ENCODE results near the gene AGTR1.
"Not testable (repeated sequence)": the region's sequence is repeated elsewhere in the genome, so short reads cannot be mapped to it uniquely, and the experiment has no call there.

The AGTR1 gene

DNA sequence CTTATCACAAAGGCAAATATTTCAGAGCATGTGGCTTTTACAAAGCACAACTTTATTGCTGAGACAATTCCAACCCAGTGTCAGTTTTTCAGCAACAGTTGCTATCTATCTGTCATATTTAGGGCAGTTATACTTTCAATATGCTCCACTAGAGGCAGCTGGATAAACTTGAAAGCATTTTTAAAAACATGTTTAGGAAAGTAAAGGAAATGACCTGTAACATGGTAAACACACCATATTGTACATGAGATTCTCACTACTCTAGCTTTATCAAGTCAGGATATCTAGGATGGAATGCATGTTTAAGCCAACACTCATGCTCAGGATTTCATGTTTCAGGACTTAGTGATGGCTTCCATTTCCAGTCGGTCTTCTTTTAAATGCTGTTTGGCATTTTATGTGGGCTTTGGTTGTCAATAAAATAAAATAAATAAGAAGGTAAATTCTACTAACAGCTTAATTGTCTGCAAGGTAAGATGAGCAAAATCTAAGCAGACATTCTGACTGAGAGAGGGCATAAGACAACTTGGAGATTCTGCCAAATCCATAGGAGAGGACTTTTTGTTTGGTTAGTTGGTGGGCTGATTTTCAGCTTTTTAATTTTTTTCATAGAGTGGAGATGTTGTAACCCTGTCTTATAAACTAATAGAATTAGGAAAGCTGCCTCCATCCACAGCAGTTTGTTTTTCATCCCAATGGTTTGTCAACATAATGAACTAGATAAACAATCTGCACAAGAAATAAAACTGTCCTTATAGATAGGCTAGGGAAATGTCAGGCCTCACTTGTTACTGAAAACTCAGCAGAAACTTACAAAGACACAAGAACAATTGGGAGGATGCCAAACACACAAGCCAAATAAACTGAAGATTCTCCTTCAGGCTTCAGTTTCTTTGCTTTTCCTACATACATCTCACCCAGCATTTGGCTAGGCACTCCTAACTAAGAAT, 66.6 kb downstream of the AGTR1 start:
- H3K4me3 ChIP-seq (ENCODE audit: low read depth, low read length) = no peak overlapping the region
- no peak for DNase-seq (ENCODE audit: low read depth)
- TF ChIP-seq, protein P1, sequence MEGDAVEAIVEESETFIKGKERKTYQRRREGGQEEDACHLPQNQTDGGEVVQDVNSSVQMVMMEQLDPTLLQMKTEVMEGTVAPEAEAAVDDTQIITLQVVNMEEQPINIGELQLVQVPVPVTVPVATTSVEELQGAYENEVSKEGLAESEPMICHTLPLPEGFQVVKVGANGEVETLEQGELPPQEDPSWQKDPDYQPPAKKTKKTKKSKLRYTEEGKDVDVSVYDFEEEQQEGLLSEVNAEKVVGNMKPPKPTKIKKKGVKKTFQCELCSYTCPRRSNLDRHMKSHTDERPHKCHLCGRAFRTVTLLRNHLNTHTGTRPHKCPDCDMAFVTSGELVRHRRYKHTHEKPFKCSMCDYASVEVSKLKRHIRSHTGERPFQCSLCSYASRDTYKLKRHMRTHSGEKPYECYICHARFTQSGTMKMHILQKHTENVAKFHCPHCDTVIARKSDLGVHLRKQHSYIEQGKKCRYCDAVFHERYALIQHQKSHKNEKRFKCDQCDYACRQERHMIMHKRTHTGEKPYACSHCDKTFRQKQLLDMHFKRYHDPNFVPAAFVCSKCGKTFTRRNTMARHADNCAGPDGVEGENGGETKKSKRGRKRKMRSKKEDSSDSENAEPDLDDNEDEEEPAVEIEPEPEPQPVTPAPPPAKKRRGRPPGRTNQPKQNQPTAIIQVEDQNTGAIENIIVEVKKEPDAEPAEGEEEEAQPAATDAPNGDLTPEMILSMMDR (IDR thresholded peaks at IDR 0.05; ENCODE audit: insufficient read depth, low read depth, low read length, missing control alignments) = no peak

- H3K4me3 ChIP-seq (ENCODE audit: low read depth, low read length) = no peak overlapping the region
- TF ChIP-seq, protein P1 (IDR thresholded peaks at IDR 0.05; ENCODE audit: insufficient read depth, low read depth, low read length, missing control alignments) = no peak
- DNase-seq (ENCODE audit: low read depth) = no peak
Observed at GRCh38 chr3:148772361-148772760, 74.7 kb downstream of the AGTR1 start.

DNA sequence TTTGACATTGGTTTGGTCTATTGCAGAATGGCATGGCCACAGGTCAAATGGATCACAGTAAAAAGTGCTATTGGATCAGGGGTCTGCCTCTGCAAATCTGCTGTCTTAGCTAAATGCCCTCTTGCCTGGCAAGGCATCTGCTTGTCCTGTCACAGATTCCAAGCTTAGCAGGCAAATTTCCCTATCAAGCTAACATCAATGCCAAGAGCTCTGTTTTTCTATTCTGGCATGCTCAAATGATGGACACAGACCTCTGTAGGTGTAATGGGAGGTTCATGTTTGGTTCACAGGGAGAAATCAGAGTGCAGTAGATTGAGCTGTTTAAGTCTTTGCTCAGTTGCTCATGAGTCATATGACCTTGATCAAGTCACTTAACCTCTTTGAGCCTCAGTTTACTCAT, 75.1 kb downstream of the AGTR1 start:
- no peak overlapping the region for H3K4me3 ChIP-seq (ENCODE audit: low read depth, low read length)
- TF ChIP-seq, protein P1 (IDR thresholded peaks at IDR 0.05; ENCODE audit: insufficient read depth, low read depth, low read length, missing control alignments) = no peak
- no peak for DNase-seq (ENCODE audit: low read depth)

DNA sequence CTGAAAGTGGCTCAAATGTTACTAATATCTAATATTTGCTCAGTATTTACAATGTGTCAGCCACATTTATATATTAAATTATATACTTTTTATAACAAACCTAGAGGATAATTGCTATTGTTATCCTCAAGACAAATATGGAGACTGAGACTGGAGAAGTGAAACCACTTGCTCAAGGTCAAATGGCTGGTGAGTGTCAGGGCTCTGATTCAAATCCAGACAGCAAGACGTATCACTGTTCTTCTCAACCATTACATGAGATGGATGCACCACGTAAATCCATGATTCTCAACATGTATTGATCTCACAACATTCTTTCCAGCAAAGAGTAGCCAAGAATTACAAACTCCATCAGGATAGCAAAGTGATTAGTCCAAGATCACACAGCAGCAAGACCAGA, 76.1 kb downstream of the AGTR1 start:
- TF ChIP-seq, protein P1 (IDR thresholded peaks at IDR 0.05; ENCODE audit: insufficient read depth, low read depth, low read length, missing control alignments) = no peak
- H3K4me3 ChIP-seq (ENCODE audit: low read depth, low read length) = no peak overlapping the region
- no peak for DNase-seq (ENCODE audit: low read depth)

GRCh38 chr3:148778926-148779325, 81.2 kb downstream of the AGTR1 start:
- H3K4me3 ChIP-seq (ENCODE audit: low read depth, low read length) = no peak overlapping the region
- TF ChIP-seq, protein P1 (IDR thresholded peaks at IDR 0.05; ENCODE audit: insufficient read depth, low read depth, low read length, missing control alignments) = no peak
- no peak for DNase-seq (ENCODE audit: low read depth)

DNA sequence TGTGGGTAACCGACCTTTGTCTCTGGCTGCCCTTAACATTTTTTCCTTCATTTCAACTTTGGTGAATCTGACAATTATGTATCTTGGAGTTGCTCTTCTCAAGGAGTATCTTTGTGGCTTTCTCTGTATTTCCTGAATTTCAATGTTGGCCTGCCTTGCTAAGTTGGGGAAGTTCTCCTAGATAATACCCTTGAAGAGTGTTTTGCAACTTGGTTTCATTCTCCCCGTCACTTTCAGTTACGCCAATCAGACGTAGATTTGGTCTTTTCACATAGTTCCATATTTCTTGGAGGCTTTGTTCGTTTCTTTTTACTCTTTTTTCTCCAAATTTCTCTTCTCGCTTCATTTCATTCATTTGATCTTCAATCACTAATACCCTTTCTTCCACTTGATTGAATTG, 87.3 kb downstream of the AGTR1 start:
- not testable (repeated sequence) for DNase-seq (ENCODE audit: low read depth)

GRCh38 chr3:148786159-148786558, 88.5 kb downstream of the AGTR1 start:
- DNase-seq (ENCODE audit: low read depth); H3K4me3 ChIP-seq (ENCODE audit: low read depth, low read length): not testable (repeated sequence)

More for the DNA sequence above, 87.3 kb downstream of the AGTR1 start:
- H3K4me3 ChIP-seq (ENCODE audit: low read depth, low read length) = not testable (repeated sequence)

DNA sequence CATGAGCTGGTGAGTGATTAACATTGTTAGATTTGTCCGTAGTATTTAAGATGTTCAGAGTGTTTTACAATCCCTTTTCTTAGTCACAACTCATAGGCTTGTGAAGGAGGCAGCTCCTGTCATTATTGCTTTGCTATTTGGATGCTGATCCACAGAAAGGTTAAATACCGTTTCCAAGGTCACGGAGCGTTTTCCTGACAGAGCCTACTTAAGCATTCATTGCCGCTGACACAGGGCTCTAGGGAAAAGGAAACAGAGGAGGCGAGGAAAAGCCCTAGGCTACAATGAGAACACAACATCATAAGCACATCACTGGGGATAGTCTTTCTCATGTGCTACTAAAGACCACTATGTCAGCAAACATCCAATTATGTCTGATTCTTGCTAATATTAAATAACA, 91.4 kb downstream of the AGTR1 start:
- DNase-seq (ENCODE audit: low read depth) = no peak
- H3K4me3 ChIP-seq (ENCODE audit: low read depth, low read length) = no peak overlapping the region
- TF ChIP-seq, protein P1 (IDR thresholded peaks at IDR 0.05; ENCODE audit: insufficient read depth, low read depth, low read length, missing control alignments) = no peak
